ENCODE results near the gene TRAK1. TPM values are rescaled to one million over a fixed set of nuclear protein-coding genes. Genes with fewer than 3 reads are reported as not detected.

Gene TRAK1
- polyA plus RNA-seq, 10 donors = 72.3 to 110 (median 90.8) TPM

GRCh38 chr3:42151596-42152168 lies 60.5 kb downstream of the TRAK1 start:
- DNase-seq = no peak

GRCh38 chr3:42152193-42152592 lies 61.0 kb downstream of the TRAK1 start:
- DNase-seq = no peak

DNA sequence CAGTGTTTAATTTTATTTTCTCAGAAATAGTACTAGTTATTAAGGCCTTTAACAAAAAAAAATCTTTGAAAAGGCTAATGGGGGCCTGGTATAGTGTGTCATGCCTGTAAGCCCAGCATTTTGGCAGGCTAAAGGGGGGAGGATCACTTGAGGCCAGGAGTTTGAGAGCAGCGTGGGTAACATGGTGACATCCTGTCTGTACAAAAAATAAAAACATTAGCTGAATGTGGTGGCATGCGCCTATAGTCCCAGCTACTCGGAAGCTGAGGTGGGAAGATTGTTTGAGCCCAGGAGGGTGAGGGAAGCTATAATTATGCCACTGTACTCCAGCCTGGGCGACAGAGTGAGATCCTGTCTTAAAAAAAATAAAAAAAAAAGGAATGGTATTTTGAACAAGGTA lies 61.9 kb downstream of the TRAK1 start:
- DNase-seq = no peak

GRCh38 chr3:42157540-42158538 lies 66.7 kb downstream of the TRAK1 start:
- DNase-seq = peak; percentile 16 to 62 (median 40)

DNA sequence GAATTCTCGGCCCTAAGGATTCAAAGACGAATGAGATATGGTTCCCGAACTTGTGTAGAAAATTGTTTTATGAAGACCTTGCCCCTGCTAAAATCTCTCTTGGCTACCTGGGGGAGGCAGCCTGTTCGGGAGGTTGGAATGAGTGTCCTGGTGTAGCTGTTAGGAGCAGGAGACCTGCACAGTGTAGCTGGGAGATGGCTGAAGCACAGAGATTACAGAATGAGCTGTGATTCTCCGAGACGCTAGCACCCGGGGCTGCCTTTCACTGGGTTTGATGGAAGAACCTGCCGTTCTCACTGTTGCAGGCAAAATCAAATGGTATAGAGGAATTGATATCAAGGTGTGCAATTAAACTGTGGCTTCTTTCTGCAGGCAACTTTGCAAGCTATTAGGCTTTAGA lies 68.0 kb downstream of the TRAK1 start:
- DNase-seq = no peak

DNA sequence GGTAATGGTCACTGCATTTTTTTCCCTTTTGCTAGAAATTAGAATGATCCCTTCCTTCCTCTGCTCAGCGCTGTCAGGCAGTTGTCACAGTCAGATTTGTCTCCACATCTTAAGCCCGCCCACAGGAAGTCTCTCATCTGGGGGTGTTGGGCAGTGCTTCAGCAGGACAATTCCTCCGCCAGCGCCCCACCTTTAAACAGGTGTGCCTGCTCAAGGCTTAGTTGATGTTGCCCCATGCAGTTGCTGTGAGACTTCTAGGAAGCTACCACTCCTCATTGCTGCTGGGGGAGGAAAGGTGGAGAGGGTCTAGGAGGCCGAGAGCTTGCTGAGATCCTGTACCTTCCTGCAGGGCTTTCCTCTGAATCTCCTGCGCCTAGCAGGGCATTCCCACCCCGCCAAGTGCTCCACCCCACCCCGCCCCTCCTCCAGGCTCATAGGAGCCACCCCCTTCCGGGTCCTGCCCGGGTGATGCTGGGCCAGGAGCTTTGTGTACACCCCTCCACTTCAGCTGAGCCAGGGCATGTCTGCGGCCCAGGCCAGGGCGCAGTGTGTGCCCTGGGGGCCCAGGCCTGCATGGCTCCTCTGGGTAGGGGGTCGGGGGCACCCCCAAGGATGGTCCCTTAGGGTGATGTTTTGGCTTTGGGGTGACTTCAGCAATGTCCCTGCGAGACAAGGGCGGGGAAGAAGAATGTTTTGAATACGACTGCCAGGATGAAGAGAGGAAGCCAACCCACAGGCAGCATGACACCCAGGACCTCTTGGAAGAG lies 68.7 kb downstream of the TRAK1 start:
- DNase-seq = no peak

DNA sequence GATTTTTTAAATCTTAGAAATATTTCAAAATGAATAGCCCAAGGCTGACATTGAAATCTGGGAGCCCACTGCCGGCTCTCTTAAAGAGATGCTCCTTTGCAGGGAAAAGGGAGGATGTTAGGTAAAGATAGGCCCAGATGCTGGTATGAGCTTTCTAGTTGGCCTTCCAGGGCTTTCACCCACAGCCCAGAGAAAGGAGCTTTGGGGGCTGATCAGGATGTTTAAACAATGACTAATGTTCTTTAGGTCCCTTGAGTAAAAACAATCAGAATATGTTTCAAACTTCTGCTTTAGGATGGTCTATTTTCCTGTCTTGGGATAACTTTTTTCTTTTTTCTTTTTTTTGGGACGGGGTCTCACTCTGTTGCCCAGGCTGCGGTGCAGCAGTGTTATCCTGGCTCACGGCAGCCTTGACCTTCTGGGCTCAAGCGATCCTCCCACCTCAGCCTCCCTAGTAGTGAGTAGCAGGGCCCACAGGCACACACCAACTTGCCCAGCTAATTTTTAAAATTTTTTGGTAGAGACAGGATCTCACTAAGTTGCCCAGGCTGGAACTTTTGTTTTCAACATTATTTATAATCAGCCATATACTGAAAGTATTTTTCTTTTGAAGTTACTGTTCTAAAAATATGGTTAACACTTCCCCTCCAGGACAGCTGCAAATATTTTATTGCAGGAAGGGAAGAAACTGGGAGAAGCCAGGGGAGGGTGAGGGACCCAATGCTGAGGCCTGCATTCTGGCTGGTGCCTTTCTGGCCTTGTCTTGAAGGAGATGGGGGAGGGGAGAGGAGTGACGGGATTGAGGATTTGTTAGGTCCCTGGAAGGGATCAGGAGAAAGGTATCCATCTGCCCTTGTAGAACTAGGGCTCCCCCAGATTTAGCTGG lies 70.1 kb downstream of the TRAK1 start:
- peak in 1 of 3 donors; percentile 16 for DNase-seq

DNA sequence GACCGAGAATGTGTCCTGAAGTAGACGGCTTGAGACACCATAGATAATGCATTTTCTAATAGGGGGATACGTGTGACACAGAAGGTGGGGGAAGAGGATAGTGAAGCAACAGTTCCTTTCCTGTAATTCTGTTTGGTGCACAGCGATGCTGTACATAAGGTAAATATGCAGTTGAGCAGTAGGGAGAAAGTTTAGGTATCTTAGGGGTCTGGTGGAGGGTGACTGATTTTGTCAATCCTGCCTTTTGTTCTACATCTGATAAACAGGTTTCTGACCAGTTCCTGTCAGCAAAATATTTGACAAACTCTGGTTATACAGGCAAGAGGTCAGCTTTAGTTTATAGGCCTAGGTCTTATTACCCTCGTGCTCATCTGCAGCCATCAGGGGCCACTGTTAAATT lies 71.3 kb downstream of the TRAK1 start:
- DNase-seq = no peak

DNA sequence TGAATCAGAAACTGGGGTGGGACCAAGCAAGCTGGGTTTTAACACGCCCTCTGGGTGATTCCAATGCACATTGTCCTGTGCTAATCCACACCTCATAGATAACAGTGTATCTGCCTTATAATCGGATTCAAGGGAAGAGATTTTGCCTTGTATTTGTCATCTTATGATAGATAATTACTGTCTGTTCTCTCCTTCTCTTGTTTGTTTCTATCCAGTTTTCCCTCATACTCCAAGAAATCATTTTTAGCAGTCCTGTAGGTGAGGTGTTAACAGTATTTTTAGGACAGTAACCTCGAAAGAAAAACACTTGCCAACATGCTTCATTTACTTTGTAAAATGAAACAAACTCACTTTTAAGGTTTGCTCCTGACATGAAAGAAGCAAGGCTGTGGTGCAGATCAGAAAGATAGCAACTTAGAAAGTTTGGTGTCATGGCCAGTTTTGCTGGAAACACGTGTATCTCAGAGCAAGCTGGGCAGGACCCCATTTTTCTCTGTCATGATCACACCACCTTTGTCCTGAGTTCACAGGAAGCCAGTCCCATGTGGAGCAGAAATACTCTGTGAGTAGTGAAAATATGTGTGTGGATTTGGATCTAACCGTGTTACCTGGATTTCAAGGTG lies 72.6 kb downstream of the TRAK1 start:
- DNase-seq = no peak

GRCh38 chr3:42164656-42165055 lies 73.5 kb downstream of the TRAK1 start:
- no peak for DNase-seq

- DNase-seq = no peak
These were observed 74.1 kb downstream of the TRAK1 start for GRCh38 chr3:42165211-42165610.

DNA sequence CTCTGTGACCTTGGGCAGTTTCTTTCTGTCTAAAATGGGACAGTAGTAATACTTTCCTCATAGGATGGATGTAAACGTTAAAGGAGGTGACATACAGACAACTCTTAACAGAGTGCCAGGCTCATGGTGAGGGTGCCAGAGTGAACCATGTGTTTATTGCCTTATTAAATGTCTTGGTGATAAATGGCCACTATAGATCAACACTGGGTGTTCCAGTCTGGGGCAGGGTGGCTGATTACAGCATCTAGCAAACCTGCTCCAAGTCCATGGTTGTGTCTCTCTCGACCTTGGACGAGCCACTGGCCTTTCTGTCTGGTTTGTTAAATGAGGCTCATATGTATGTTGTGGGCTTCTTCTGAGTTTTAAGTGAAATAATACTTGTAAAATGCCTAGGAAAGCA lies 75.1 kb downstream of the TRAK1 start:
- no peak for DNase-seq

GRCh38 chr3:42166662-42167300 lies 75.6 kb downstream of the TRAK1 start:
- no peak for DNase-seq

DNA sequence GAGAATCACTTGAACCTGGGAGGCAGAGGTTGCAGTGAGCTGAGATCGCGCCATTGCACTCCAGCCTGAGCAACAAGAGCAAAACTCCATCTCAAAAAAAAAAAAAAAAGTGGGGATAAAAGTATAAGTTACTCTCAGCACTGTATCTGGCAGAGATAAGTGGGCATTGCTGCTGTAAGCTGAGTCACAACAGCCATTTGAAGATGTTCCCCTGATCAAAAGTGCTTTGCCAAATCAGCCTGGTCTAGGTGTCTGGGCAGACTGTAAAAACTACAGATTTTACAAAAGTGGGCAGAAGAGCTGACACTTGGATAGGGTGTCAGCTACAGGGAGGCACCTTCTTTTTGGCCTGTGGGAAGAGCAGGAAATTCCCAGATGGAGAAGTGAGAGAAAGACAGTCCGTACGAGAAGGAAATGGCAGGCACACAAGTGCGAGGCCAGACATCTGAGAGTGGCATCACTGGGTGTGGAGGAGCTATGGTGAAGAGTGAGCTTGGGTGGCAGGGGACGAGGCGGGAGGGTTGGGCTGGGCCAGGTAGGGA lies 78.5 kb downstream of the TRAK1 start:
- DNase-seq = no peak

DNA sequence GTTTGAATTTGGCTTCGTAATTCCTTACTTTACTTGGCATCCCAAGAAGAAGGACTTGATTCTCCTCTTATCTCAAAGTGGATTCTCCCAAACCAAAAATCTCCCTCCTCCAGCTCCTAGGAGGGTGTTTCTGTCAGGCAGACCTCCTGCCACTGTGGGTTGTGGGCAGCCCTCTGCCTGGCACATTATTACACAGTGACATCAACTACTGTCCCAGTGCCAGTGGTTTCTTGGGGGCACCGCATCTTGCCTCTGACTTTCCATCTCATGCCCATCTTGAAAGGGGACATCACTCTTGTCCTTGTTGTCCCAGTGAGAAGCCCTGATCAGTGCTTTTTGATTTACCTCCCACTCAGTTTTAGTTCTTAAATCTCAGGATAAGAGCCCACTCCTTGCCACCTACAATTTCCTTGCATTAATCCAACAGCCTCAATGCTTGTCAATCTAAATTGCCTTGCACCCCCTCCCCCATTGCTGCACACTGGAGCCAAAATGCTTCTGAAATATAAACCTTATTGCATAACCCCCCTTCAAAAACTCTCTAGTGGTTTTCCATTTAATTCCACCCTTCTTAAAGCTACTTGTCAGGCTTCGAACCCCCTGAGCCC lies 81.0 kb downstream of the TRAK1 start:
- DNase-seq = no peak

GRCh38 chr3:42173307-42173706 lies 82.2 kb downstream of the TRAK1 start:
- DNase-seq = no peak

DNA sequence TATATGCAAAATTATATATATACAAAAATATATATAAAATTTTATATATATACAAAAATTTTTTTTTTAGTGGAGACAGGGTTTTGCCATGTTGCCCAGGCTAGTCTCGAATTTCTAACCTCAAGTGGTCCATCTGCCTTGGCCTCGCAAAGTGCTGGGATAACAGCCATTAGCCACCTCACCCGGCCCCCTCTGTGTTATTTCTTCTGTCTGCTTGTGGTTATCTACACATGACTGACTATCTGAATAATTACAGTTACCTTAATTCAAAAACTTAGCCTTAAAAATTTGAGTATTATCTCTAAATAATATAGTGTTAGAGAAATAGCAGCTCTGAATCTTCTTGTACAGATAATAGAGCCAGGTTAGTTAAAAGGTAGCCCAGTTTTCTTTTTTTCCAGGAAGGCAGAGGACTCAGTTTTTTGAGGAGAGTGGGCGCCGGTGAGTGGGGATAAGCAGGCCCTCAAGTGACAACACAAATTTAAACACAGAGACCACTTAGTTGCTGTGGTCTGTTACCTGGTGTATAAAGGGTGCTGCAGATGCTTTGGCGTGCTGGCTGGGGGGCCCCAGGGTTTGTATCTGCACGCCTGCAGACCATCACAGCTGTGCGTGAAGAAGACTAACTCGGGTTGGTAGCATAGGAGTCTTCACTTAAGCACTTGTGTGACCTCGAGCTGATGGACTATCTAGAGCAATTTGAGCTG lies 83.7 kb downstream of the TRAK1 start:
- DNase-seq = no peak

DNA sequence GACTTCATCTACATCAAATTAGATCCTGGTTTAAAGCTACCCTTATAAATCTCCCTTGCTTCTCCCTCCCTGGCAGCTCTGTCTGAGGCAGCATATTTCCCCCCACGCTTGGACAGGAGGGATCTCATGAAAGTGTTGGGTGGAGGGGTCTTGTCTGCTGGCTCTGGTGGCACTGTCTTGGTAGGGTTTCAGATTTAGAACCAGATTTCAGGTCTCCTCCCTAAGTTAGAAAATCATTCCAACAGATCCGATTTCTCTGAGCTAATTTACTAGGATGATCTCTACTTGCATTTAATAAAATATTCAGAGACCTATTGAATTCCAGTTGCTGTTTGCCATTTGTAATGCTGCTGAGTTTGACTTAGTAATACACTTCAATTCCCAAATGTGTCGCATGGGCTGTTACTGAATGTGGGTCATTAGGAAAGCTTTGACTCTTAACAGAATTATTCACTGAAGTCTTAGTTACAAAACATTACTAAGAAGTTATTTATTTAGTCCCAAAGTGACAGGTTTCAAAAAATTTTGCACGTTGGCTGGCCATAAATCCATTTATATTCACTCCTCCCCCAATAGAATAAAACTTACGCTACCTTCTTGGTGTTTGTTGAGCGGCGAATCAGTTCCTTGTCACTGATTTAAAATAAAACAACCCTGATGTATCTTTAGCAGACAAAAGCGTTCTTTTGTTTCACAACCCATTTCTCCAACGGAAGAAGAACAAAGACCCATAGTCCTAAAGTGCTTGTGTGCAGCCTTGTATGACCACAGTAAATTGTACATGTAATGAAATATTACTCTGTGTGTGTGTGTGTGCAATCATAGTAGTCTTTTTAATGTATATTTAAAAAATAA lies 84.5 kb downstream of the TRAK1 start:
- DNase-seq = no peak

All from muscle of back (tissue), 11 donors.